ENCODE results near the gene ZC3H12A.

- no peak for TF ChIP-seq EZH2phosphoT487 (IDR thresholded peaks at IDR 0.05; ENCODE audit: low read depth)
- TF ChIP-seq, protein P1, sequence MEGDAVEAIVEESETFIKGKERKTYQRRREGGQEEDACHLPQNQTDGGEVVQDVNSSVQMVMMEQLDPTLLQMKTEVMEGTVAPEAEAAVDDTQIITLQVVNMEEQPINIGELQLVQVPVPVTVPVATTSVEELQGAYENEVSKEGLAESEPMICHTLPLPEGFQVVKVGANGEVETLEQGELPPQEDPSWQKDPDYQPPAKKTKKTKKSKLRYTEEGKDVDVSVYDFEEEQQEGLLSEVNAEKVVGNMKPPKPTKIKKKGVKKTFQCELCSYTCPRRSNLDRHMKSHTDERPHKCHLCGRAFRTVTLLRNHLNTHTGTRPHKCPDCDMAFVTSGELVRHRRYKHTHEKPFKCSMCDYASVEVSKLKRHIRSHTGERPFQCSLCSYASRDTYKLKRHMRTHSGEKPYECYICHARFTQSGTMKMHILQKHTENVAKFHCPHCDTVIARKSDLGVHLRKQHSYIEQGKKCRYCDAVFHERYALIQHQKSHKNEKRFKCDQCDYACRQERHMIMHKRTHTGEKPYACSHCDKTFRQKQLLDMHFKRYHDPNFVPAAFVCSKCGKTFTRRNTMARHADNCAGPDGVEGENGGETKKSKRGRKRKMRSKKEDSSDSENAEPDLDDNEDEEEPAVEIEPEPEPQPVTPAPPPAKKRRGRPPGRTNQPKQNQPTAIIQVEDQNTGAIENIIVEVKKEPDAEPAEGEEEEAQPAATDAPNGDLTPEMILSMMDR (IDR thresholded peaks at IDR 0.05; ENCODE audit: low read depth, low read length) = peak; percentile 75
Observed at GRCh38 chr1:37486680-37487618, 12.6 kb downstream of the ZC3H12A start.
